Measurements from ENCODE around the gene ARMH1. TPM values are rescaled to one million over a fixed set of nuclear protein-coding genes. Genes with fewer than 3 reads are reported as not detected.

ARMH1 gene
- total and polyA plus RNA-seq, 4 donors: 0.63 to 6.7 (median 1.8) TPM

GRCh38 chr1:44705938-44706337 lies 31.4 kb downstream of the ARMH1 start:
- 88 to 89% methylated on average over 2 of the region's 2 CpGs for WGBS, 2 donors
- intact Hi-C loops (cut with DNase I): no loop called here

GRCh38 chr1:44707112-44707881 lies 32.8 kb downstream of the ARMH1 start:
- 71 to 78% methylated on average over 6 of the region's 6 CpGs for WGBS, 2 donors
- intact Hi-C loops (cut with DNase I): no loop called here

More at GRCh38 chr1:44705938-44706337, 31.4 kb downstream of the ARMH1 start:
- H3K9me3 ChIP-seq (ENCODE audit: control insufficient read depth, low read length): no peaks in the 10 kb centered on the region
- H3K27ac ChIP-seq (ENCODE audit: low read depth in 1 of 2, low read length in 2 of 2): no peak overlapping the region
- peaks cover 0 to 2% of the 10 kb centered on the region in 2 donors for H3K27me3 ChIP-seq (ENCODE audit: control insufficient read depth in 1 of 2, insufficient read depth in 2 of 2, low read length in 1 of 2)
- H3K4me1 ChIP-seq (ENCODE audit: control insufficient read depth in 1 of 2, insufficient read depth in 2 of 2, low read length in 2 of 2): no peaks in the 10 kb centered on the region
- DNase-seq (no peak), ATAC-seq (ENCODE audit: low FRiP score) (no peak)
- no peaks in the 10 kb centered on the region for H3K36me3 ChIP-seq (ENCODE audit: control insufficient read depth in 1 of 2, insufficient read depth in 2 of 2, low read length in 1 of 2)
- H3K4me3 ChIP-seq (ENCODE audit: low read length in 2 of 2): no peak overlapping the region

GRCh38 chr1:44707959-44708831 lies 33.7 kb downstream of the ARMH1 start:
- no peak for DNase-seq
- H3K36me3 ChIP-seq (ENCODE audit: control insufficient read depth in 1 of 2, insufficient read depth in 2 of 2, low read length in 1 of 2): no peaks in the 10 kb centered on the region
- H3K4me1 ChIP-seq (ENCODE audit: control insufficient read depth in 1 of 2, insufficient read depth in 2 of 2, low read length in 2 of 2): no peaks in the 10 kb centered on the region
- H3K9me3 ChIP-seq (ENCODE audit: control insufficient read depth, low read length): no peaks in the 10 kb centered on the region
- intact Hi-C loops (cut with DNase I): no loop called here
- peak; percentile 73 for ATAC-seq (ENCODE audit: low FRiP score)
- no peak overlapping the region for H3K27ac ChIP-seq (ENCODE audit: low read depth in 1 of 2, low read length in 2 of 2)
- H3K27me3 ChIP-seq (ENCODE audit: control insufficient read depth in 1 of 2, insufficient read depth in 2 of 2, low read length in 1 of 2): peaks cover 0 to 2% of the 10 kb centered on the region in 2 donors
- no peak overlapping the region for H3K4me3 ChIP-seq (ENCODE audit: low read length in 2 of 2)
- WGBS, 2 donors: 33 to 36% methylated on average over 15 of the region's 15 CpGs

More at GRCh38 chr1:44707112-44707881, 32.8 kb downstream of the ARMH1 start:
- peaks cover 0 to 2% of the 10 kb centered on the region in 2 donors for H3K27me3 ChIP-seq (ENCODE audit: control insufficient read depth in 1 of 2, insufficient read depth in 2 of 2, low read length in 1 of 2)
- H3K36me3 ChIP-seq (ENCODE audit: control insufficient read depth in 1 of 2, insufficient read depth in 2 of 2, low read length in 1 of 2): no peaks in the 10 kb centered on the region
- H3K4me1 ChIP-seq (ENCODE audit: control insufficient read depth in 1 of 2, insufficient read depth in 2 of 2, low read length in 2 of 2): no peaks in the 10 kb centered on the region
- no peak overlapping the region for H3K27ac ChIP-seq (ENCODE audit: low read depth in 1 of 2, low read length in 2 of 2)
- no peak for ATAC-seq (ENCODE audit: low FRiP score)
- DNase-seq: no peak
- H3K4me3 ChIP-seq (ENCODE audit: low read length in 2 of 2): no peak overlapping the region
- H3K9me3 ChIP-seq (ENCODE audit: control insufficient read depth, low read length): no peaks in the 10 kb centered on the region

- ATAC-seq (ENCODE audit: low FRiP score): no peak
- 68 to 72% methylated on average over 6 of the region's 6 CpGs for WGBS, 2 donors
- Histone ChIP-seq H3K27me3 (ENCODE audit: control insufficient read depth in 1 of 2, insufficient read depth in 2 of 2, low read length in 1 of 2) (no peaks in the 10 kb centered on the region), H3K9me3 (ENCODE audit: control insufficient read depth, low read length) (no peaks in the 10 kb centered on the region), H3K27ac (ENCODE audit: low read depth in 1 of 2, low read length in 2 of 2) (no peak overlapping the region), H3K4me3 (ENCODE audit: low read length in 2 of 2) (no peak overlapping the region), H3K36me3 (ENCODE audit: control insufficient read depth in 1 of 2, insufficient read depth in 2 of 2, low read length in 1 of 2) (no peaks in the 10 kb centered on the region), H3K4me1 (ENCODE audit: control insufficient read depth in 1 of 2, insufficient read depth in 2 of 2, low read length in 2 of 2) (no peaks in the 10 kb centered on the region)
- intact Hi-C loops (cut with DNase I): no loop called here
- DNase-seq: no peak
These were observed 38.8 kb downstream of the ARMH1 start for GRCh38 chr1:44713321-44713781.

- WGBS, 2 donors: 85 to 86% methylated on average over 7 of the region's 7 CpGs
- Histone ChIP-seq H3K4me3 (ENCODE audit: low read length in 2 of 2) (no peak overlapping the region), H3K36me3 (ENCODE audit: control insufficient read depth in 1 of 2, insufficient read depth in 2 of 2, low read length in 1 of 2) (no peaks in the 10 kb centered on the region), H3K9me3 (ENCODE audit: control insufficient read depth, low read length) (no peaks in the 10 kb centered on the region), H3K27ac (ENCODE audit: low read depth in 1 of 2, low read length in 2 of 2) (no peak overlapping the region), H3K4me1 (ENCODE audit: control insufficient read depth in 1 of 2, insufficient read depth in 2 of 2, low read length in 2 of 2) (no peaks in the 10 kb centered on the region), H3K27me3 (ENCODE audit: control insufficient read depth in 1 of 2, insufficient read depth in 2 of 2, low read length in 1 of 2) (no peaks in the 10 kb centered on the region)
- ATAC-seq (ENCODE audit: low FRiP score): no peak
- no peak for DNase-seq
- intact Hi-C loops (cut with DNase I): no loop called here
These were observed 40.0 kb downstream of the ARMH1 start for GRCh38 chr1:44714532-44714931.

- Histone ChIP-seq H3K36me3 (ENCODE audit: control insufficient read depth in 1 of 2, insufficient read depth in 2 of 2, low read length in 1 of 2) (no peaks in the 10 kb centered on the region), H3K9me3 (ENCODE audit: control insufficient read depth, low read length) (no peaks in the 10 kb centered on the region), H3K4me3 (ENCODE audit: low read length in 2 of 2) (no peak overlapping the region), H3K27me3 (ENCODE audit: control insufficient read depth in 1 of 2, insufficient read depth in 2 of 2, low read length in 1 of 2) (no peaks in the 10 kb centered on the region), H3K27ac (ENCODE audit: low read depth in 1 of 2, low read length in 2 of 2) (no peak overlapping the region), H3K4me1 (ENCODE audit: control insufficient read depth in 1 of 2, insufficient read depth in 2 of 2, low read length in 2 of 2) (no peaks in the 10 kb centered on the region)
- peak; percentile 84 for ATAC-seq (ENCODE audit: low FRiP score)
- 7% methylated on average over 9 of the region's 9 CpGs for WGBS, 2 donors
- DNase-seq: peak in 1 of 2 donors; percentile 67
- intact Hi-C loops (cut with DNase I): no loop called here
These were observed 40.5 kb downstream of the ARMH1 start for GRCh38 chr1:44714944-44715571.

GRCh38 chr1:44717156-44717555 lies 42.6 kb downstream of the ARMH1 start:
- Histone ChIP-seq H3K27ac (ENCODE audit: low read depth in 1 of 2, low read length in 2 of 2) (no peak overlapping the region), H3K27me3 (ENCODE audit: control insufficient read depth in 1 of 2, insufficient read depth in 2 of 2, low read length in 1 of 2) (peaks cover 0 to 2% of the 10 kb centered on the region in 2 donors), H3K36me3 (ENCODE audit: control insufficient read depth in 1 of 2, insufficient read depth in 2 of 2, low read length in 1 of 2) (no peaks in the 10 kb centered on the region), H3K9me3 (ENCODE audit: control insufficient read depth, low read length) (no peaks in the 10 kb centered on the region), H3K4me1 (ENCODE audit: control insufficient read depth in 1 of 2, insufficient read depth in 2 of 2, low read length in 2 of 2) (no peaks in the 10 kb centered on the region), H3K4me3 (ENCODE audit: low read length in 2 of 2) (no peak overlapping the region)
- intact Hi-C loops (cut with DNase I): no loop called here
- ATAC-seq (ENCODE audit: low FRiP score) (no peak), DNase-seq (no peak)
- 66 to 69% methylated on average over 4 of the region's 4 CpGs for WGBS, 2 donors

- Histone ChIP-seq H3K36me3 (ENCODE audit: control insufficient read depth in 1 of 2, insufficient read depth in 2 of 2, low read length in 1 of 2) (no peaks in the 10 kb centered on the region), H3K27ac (ENCODE audit: low read depth in 1 of 2, low read length in 2 of 2) (no peak overlapping the region), H3K4me1 (ENCODE audit: control insufficient read depth in 1 of 2, insufficient read depth in 2 of 2, low read length in 2 of 2) (no peaks in the 10 kb centered on the region), H3K4me3 (ENCODE audit: low read length in 2 of 2) (no peak overlapping the region), H3K27me3 (ENCODE audit: control insufficient read depth in 1 of 2, insufficient read depth in 2 of 2, low read length in 1 of 2) (peaks cover 0 to 2% of the 10 kb centered on the region in 2 donors), H3K9me3 (ENCODE audit: control insufficient read depth, low read length) (no peaks in the 10 kb centered on the region)
- ATAC-seq (ENCODE audit: low FRiP score) (no peak), DNase-seq (no peak)
- intact Hi-C loops (cut with DNase I): no loop called here
- 15 to 18% methylated on average over 1 of the region's 1 CpG for WGBS, 2 donors
These were observed 43.1 kb downstream of the ARMH1 start for GRCh38 chr1:44717653-44718052.

Measured in aorta (tissue), 5 donors.